WTC11 (cell line): ENCODE results near the gene CORO7. TPM values are rescaled to one million over a fixed set of nuclear protein-coding genes. Genes with fewer than 3 reads are reported as not detected.

Experiments
- ATAC-seq: fragments of 200-7000 bp; cut with Tn5 transposase; 2 replicates; pipeline ENCODE4 v1.10.0; 2021; ENCODE audit warnings: mild to moderate bottlenecking, moderate library complexity
- CTCF ChIA-PET: fragments of 300-600 bp; sonication (Branson Sonifier 250); formaldehyde crosslinking; loops from one replicate; lab custom pipeline; 2021; ENCODE audit warnings: antibody characterized with exemption; lab: Charles Lee
- POLR2A ChIA-PET: fragments of 350-600 bp; sonication (Branson Sonifier 250); formaldehyde crosslinking; loops from one replicate; lab custom pipeline; 2021; ENCODE audit warnings: antibody characterized with exemption; lab: Charles Lee
- DNase-seq: peaks from one replicate; pipeline ENCODE4 v3.0.0; 2021; ENCODE audit warnings: low spot score
- H3K27ac Mint-ChIP-seq: 2 replicates; pipeline ENCODE4 v1.8.0; 2021; ENCODE audit warnings: mixed read lengths
- H3K27me3 Mint-ChIP-seq: 2 replicates; pipeline ENCODE4 v1.8.0; 2021; ENCODE audit warnings: low read depth, mild to moderate bottlenecking, moderate library complexity, mixed read lengths
- H3K36me3 Mint-ChIP-seq: 2 replicates; pipeline ENCODE4 v1.8.0; 2021; ENCODE audit warnings: mixed read lengths
- H3K4me1 Mint-ChIP-seq: 2 replicates; pipeline ENCODE4 v1.8.0; 2022; ENCODE audit warnings: mixed read lengths
- H3K4me3 Mint-ChIP-seq: 2 replicates; pipeline ENCODE4 v1.8.0; 2021; ENCODE audit warnings: mild to moderate bottlenecking, moderate library complexity, mixed read lengths
- H3K9me3 Mint-ChIP-seq: 2 replicates; pipeline ENCODE4 v1.8.0; 2021; ENCODE audit warnings: mixed read lengths
- ARID4B ChIP-seq: sonication (generic); formaldehyde crosslinking; IDR thresholded peaks from 2 replicates; pipeline ENCODE4 v1.8.0; 2023; ENCODE audit warnings: missing genetic modification reagents, mild to moderate bottlenecking, borderline replicate concordance
- E2F4 ChIP-seq: sonication (generic); formaldehyde crosslinking; IDR thresholded peaks from 2 replicates; pipeline ENCODE4 v1.8.1; 2022; ENCODE audit warnings: low read depth, mild to moderate bottlenecking, moderate library complexity, missing genetic modification reagents, borderline replicate concordance
- FOXJ3 ChIP-seq: sonication (generic); formaldehyde crosslinking; IDR thresholded peaks from 2 replicates; pipeline ENCODE4 v1.9.0; 2021; ENCODE audit warnings: missing genetic modification reagents, mild to moderate bottlenecking, borderline replicate concordance
- TEAD4 ChIP-seq: sonication (generic); formaldehyde crosslinking; IDR thresholded peaks from 2 replicates; pipeline ENCODE4 v1.8.0; 2022; ENCODE audit warnings: mild to moderate bottlenecking, missing genetic modification reagents
- ZNF423 ChIP-seq: fragments of 250-450 bp; sonication (Bioruptor Pico); IDR thresholded peaks from 2 replicates; pipeline ENCODE4 v2.1.2; 2022; ENCODE audit warnings: mild to moderate bottlenecking, moderate library complexity
- ZNF671 ChIP-seq: fragments of 250-450 bp; sonication (Bioruptor Pico); IDR thresholded peaks from 2 replicates; pipeline ENCODE4 v1.8.0; 2021; ENCODE audit warnings: mild to moderate bottlenecking
- total RNA-seq: library from RNA; stranded (reverse); gene quantifications from 3 replicates; pipeline ENCODE4 v1.2.3, GENCODE V29; 2021
- TF ChIP-seq, protein P1 (sequence below): sonication (generic); formaldehyde crosslinking; conservative IDR thresholded peaks from 2 replicates; pipeline ENCODE4 v1.8.1; 2023; ENCODE audit warnings: mild to moderate bottlenecking, low read depth, missing genetic modification reagents, moderate library complexity
- TF ChIP-seq, protein P2 (sequence below): sonication (generic); formaldehyde crosslinking; IDR thresholded peaks from 2 replicates; pipeline ENCODE4 v1.8.0; 2023; ENCODE audit warnings: missing genetic modification reagents
- TF ChIP-seq, protein P3 (sequence below): sonication (generic); formaldehyde crosslinking; IDR thresholded peaks from 2 replicates; pipeline ENCODE4 v1.8.0; 2023; ENCODE audit warnings: mild to moderate bottlenecking, missing genetic modification reagents
- TF ChIP-seq, protein P4 (sequence below): sonication (generic); formaldehyde crosslinking; IDR thresholded peaks from 2 replicates; pipeline ENCODE4 v1.8.0; 2022; ENCODE audit warnings: mild to moderate bottlenecking, missing genetic modification reagents

The CORO7 gene
- total RNA-seq, 1 experiment from 2014 or later = 45.5 TPM

DNA sequence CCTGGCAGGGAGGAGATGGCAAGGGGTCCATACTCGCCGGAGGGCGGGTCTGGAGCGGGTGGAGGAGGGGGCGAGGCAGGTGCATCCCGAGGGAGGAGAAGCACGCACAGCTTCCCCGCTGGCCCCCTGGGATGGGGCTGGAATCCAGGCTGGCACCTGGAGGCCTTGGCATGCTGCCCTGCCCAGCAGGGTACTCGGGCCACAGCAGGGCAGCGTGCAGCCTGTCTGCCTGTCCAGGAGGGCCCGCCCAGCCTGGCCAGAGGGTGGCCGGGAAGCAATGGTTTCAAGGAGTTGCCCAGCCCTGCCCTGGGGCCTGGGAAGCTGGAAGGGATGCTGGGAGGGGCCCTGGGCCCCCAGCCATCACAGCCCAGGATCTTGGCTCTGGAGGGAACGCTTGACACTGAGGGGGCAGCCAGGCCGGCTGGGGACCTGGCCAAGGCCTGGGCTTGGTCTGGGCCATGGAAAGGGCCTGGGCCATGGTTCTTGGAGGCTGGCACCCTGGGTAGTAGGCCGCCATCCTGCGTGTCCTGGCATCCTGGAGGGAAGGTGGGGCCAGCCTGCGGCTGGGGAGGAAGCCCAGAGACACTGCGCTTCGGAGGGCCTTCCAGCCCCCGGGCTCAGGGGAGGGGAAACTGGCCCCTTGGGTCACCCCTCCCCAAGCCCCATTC is 99.4 kb downstream of the CORO7 start:
- Mint-ChIP-seq H3K36me3 (no peaks in the 10 kb centered on the region), H3K27me3 (peaks cover 13% of the 10 kb centered on the region), H3K27ac (no peak overlapping the region), H3K4me3 (peak overlapping the region; percentile 70), H3K9me3 (no peaks in the 10 kb centered on the region), H3K4me1 (peaks cover 30% of the 10 kb centered on the region)
- DNase-seq (no peak), ATAC-seq (no peak)
- POLR2A ChIA-PET = interaction anchor here (0.9 to 3.0 kb wide), 2 partner anchors 10 to 19 kb away, joined by 3 to 14 read pairs; no protein-coding TSS in a partner anchor
- CTCF ChIA-PET = interaction anchor here (0.8 to 6.1 kb wide), 12 partner anchors 9 to 86 kb away, joined by 3 to 56 read pairs (median 7); partner anchors contain the start of gene TFAP4
- peak; percentile 58; the same call in 1 of the 2 replicates for TF ChIP-seq ZNF423 (CRISPR knock-in tag)
- no peak for TF ChIP-seq E2F4 (CRISPR knock-in tag)
- TF ChIP-seq ARID4B (CRISPR knock-in tag) = no peak; the same call in 1 of the 2 replicates
- TF ChIP-seq, protein P1, sequence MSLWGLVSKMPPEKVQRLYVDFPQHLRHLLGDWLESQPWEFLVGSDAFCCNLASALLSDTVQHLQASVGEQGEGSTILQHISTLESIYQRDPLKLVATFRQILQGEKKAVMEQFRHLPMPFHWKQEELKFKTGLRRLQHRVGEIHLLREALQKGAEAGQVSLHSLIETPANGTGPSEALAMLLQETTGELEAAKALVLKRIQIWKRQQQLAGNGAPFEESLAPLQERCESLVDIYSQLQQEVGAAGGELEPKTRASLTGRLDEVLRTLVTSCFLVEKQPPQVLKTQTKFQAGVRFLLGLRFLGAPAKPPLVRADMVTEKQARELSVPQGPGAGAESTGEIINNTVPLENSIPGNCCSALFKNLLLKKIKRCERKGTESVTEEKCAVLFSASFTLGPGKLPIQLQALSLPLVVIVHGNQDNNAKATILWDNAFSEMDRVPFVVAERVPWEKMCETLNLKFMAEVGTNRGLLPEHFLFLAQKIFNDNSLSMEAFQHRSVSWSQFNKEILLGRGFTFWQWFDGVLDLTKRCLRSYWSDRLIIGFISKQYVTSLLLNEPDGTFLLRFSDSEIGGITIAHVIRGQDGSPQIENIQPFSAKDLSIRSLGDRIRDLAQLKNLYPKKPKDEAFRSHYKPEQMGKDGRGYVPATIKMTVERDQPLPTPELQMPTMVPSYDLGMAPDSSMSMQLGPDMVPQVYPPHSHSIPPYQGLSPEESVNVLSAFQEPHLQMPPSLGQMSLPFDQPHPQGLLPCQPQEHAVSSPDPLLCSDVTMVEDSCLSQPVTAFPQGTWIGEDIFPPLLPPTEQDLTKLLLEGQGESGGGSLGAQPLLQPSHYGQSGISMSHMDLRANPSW (CRISPR knock-in tag) = 0 out of 2 replicates have a peak, but pooled peaks have one; percentile 20
- TF ChIP-seq, protein P2, sequence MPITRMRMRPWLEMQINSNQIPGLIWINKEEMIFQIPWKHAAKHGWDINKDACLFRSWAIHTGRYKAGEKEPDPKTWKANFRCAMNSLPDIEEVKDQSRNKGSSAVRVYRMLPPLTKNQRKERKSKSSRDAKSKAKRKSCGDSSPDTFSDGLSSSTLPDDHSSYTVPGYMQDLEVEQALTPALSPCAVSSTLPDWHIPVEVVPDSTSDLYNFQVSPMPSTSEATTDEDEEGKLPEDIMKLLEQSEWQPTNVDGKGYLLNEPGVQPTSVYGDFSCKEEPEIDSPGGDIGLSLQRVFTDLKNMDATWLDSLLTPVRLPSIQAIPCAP = no peak
- TF ChIP-seq ZNF671 = no peak
- TF ChIP-seq, protein P3, sequence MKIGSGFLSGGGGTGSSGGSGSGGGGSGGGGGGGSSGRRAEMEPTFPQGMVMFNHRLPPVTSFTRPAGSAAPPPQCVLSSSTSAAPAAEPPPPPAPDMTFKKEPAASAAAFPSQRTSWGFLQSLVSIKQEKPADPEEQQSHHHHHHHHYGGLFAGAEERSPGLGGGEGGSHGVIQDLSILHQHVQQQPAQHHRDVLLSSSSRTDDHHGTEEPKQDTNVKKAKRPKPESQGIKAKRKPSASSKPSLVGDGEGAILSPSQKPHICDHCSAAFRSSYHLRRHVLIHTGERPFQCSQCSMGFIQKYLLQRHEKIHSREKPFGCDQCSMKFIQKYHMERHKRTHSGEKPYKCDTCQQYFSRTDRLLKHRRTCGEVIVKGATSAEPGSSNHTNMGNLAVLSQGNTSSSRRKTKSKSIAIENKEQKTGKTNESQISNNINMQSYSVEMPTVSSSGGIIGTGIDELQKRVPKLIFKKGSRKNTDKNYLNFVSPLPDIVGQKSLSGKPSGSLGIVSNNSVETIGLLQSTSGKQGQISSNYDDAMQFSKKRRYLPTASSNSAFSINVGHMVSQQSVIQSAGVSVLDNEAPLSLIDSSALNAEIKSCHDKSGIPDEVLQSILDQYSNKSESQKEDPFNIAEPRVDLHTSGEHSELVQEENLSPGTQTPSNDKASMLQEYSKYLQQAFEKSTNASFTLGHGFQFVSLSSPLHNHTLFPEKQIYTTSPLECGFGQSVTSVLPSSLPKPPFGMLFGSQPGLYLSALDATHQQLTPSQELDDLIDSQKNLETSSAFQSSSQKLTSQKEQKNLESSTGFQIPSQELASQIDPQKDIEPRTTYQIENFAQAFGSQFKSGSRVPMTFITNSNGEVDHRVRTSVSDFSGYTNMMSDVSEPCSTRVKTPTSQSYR (CRISPR knock-in tag) = 0 out of 2 replicates have a peak, but pooled peaks have one; percentile 14
- TF ChIP-seq TEAD4 (CRISPR knock-in tag) = no peak
- no peak for TF ChIP-seq FOXJ3 (CRISPR knock-in tag)
- TF ChIP-seq, protein P4, sequence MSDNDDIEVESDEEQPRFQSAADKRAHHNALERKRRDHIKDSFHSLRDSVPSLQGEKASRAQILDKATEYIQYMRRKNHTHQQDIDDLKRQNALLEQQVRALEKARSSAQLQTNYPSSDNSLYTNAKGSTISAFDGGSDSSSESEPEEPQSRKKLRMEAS = 0 out of 2 replicates have a peak, but pooled peaks have one; percentile 26
- TF ChIP-seq, all 79 proteins: peak for 4
